Renal cortex interstitium (tissue), 11 donors: ENCODE results near the gene ALG6. TPM values are rescaled to one million over a fixed set of nuclear protein-coding genes. Genes with fewer than 3 reads are reported as not detected.
"Not testable (repeated sequence)": the region's sequence is repeated elsewhere in the genome, so short reads cannot be mapped to it uniquely, and the experiment has no call there.

ENCODE experiments used
- DNase-seq, 11 donors: peaks; one replicate each; pipeline ENCODE4 v3.0.0-alpha.2; 2013; ENCODE audit warnings: low read depth in 9 of 11, low spot score in 4 of 11; ENCODE audit errors: extremely low read depth in 1 of 11
- polyA plus RNA-seq, 3 donors: library from polyadenylated mRNA; unstranded; fragments of 120-200 nt; gene quantifications; one replicate each; pipeline ENCODE4 v1.2.1, GENCODE V29; 2013; ENCODE audit not compliant: insufficient read length in 3 of 3

The ALG6 gene
- polyA plus RNA-seq, 3 donors = 21.3 to 25.3 (median 24.5) TPM

DNA sequence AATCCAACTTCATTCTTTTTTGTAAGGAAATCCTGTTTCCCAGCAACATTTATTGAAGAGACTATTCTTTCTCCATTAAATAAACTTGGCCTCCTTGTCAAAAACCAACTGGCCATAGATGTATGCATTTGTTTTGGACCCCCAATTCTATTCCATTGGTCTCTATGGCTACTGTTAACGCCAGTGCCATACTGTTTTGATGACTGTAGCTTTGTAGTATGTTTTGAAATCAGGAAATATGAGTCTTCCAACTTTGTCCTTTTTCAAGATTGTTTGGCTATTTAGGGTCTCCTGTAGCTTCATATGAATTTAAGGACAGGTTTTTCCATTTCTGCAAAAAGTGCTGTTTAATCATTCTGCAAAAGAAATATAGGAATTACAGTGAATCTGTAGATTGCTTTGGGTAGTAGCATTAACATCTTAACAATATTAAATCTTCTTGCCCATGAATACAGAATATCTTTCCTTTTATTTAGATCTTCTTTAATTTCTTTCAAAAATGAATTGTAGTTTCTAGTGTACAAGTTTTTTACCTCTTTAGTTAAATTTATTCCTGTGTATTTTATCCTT, 94.3 kb downstream of the ALG6 start:
- no peak for DNase-seq

- DNase-seq = no peak
These were observed 95.8 kb downstream of the ALG6 start for GRCh38 chr1:63463248-63463647.

GRCh38 chr1:63466181-63466580, 98.8 kb downstream of the ALG6 start:
- DNase-seq = no peak

- DNase-seq = no peak
These were observed 99.3 kb downstream of the ALG6 start for GRCh38 chr1:63466759-63467158.

DNA sequence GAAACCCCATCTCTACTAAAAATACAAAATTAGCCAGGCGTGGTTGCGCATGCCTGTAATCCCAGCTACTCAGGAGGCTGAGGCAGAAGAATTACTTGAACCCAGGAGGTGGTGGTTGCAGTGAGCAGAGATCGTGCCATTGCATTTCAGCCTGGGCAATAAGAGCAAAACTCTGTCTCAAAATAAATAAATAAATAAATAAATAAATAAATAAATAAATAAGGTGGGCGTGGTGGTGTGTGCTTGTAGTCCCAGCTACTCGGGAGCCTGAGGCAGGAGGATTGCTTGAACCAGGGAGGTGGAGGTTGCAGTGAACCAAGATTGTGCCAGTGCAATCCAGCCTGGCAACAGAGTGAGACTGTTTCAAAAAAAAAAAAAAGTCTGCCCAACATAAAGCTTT, 101.3 kb downstream of the ALG6 start:
- DNase-seq = not testable (repeated sequence)

DNA sequence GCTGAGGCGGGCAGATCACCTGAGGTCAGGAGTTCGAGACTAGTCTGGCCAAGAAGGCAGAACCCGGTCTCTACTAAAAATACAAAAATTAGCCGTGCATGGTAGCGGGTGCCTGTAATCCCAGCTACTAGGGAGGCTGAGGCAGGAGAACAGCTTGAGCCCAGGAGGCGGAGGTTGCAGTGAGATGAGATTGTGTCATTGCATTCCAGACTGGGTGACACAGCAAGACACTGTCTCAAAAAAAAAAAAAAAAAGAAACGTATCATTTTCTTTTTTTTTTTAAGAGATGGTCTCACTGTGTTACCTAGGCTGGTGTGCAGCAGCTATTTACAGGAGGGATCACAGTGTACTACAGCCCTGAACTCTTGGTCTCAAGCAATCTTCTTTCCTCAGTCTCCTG, 108.3 kb downstream of the ALG6 start:
- no peak for DNase-seq

DNA sequence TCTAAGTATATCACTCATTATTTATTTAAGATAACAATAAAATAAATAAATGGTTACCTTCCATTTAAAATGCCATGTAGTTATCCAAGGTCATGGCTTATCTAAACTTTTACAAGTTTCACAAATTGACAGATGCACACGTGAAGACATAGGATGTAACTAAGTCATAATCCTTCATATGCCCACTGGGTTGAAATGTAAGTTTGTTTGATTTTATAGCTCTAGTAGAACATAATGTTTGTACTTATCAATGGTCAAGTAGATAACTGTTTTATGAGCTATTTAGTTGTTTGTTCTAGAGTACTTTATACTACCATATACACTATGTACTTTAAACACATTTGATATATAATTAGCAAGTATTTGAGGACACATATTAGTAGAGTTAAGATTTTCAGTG, 112.6 kb downstream of the ALG6 start:
- DNase-seq = no peak

DNA sequence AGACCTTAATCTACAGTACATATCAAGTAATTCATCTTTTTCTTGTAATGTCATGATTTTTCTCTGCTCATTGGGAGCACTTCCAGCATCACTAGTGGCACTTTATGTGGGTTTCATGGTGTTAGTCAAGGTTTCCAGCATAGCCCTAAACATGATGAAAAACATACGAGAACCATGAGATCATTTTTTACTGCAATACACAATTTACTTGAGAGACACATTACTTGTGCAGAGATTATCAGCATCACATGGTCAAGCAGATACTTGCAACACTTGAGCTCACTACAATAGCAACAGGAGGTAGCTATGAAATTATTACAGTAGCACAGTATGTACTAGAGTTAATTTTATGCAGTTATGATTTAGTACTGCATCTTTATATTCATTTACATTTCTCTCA, 119.2 kb downstream of the ALG6 start:
- DNase-seq = no peak

DNA sequence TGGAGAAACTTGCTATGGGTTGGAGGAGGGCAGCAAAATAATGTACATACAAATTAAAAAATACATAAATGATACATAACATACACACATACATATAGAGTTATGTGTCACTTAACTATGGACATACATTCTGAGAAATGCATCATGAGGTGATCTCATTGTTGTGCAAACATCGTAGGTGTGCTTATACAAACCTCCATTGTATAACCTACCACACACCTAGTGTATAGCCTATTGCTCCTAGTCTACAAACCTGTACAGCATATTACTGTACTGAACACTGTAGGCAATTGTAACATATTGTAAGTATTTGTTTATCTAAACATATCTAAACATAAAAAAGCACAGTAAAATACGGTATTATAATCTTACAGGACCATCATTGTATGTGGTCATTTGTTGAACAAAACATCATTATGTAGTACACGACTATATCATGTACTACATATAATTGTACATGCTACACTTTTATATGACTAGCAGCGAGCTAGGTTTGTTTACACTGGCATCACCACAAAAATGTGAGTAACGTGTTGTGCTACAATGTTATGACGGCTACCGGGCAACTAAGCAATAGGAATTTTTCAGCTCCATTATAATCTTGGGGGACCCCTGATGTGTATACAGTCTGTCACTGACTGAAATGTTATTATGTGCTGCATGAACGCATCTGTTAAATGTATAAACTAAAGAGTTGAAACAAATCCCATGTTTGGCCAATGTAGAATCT, 120.1 kb downstream of the ALG6 start:
- no peak for DNase-seq

Other genes starting within 250 kb of the ALG6 start
- under 1 TPM in 2 of 3 donors, not detected in 1; 0.18 to 0.22 TPM for gene FOXD3, start 45.1 kb upstream of the ALG6 start, polyA plus RNA-seq
- gene ITGB3BP, start 155.6 kb downstream of the ALG6 start, polyA plus RNA-seq = 10 to 100 TPM; 55.7 to 76.5 (median 57.3) TPM
- 10 to 100 TPM; 18.1 to 25.8 (median 23.8) TPM for gene EFCAB7, start 155.9 kb downstream of the ALG6 start, polyA plus RNA-seq
- gene PGM1, start 225.8 kb downstream of the ALG6 start, polyA plus RNA-seq = 10 to 100 TPM; 30.4 to 33.3 (median 32.4) TPM